ENCODE measurements around the gene RAPGEF4.

- no peak for TF ChIP-seq CTCF (IDR thresholded peaks at IDR 0.05)
- TF ChIP-seq POLR2A (IDR thresholded peaks at IDR 0.05), result no peak
Observed at GRCh38 chr2:173094731-173095130, 359.1 kb downstream of the RAPGEF4 start.
